Parathyroid adenoma (tissue), 2 donors: ENCODE data around the gene YAP1.

Experiments used
- H2AFZ ChIP-seq: fragments of 300-600 bp; sonication (generic); one replicate; pipeline ENCODE4 v1.7.0; 2017; ENCODE audit warnings: antibody characterized with exemption, mild to moderate bottlenecking
- H3K27ac ChIP-seq: fragments of 300-600 bp; sonication (generic); one replicate; pipeline ENCODE4 v1.7.0; 2017
- H3K27me3 ChIP-seq: fragments of 300-600 bp; sonication (generic); one replicate; pipeline ENCODE4 v1.7.0; 2017; ENCODE audit warnings: low read length; ENCODE audit not compliant: control insufficient read depth, insufficient read depth
- H3K36me3 ChIP-seq: fragments of 300-600 bp; sonication (generic); one replicate; pipeline ENCODE4 v1.7.0; 2017; ENCODE audit warnings: low read length; ENCODE audit not compliant: control insufficient read depth, insufficient read depth
- H3K4me1 ChIP-seq: fragments of 300-600 bp; sonication (generic); one replicate; pipeline ENCODE4 v1.7.0; 2017; ENCODE audit warnings: control low read depth
- H3K4me2 ChIP-seq: fragments of 300-600 bp; sonication (generic); one replicate; pipeline ENCODE4 v1.7.0; 2017; ENCODE audit warnings: low read length
- H3K4me3 ChIP-seq: fragments of 300-600 bp; sonication (generic); one replicate; pipeline ENCODE4 v1.7.0; 2017; ENCODE audit warnings: low read depth, low read length
- H3K79me2 ChIP-seq: fragments of 300-600 bp; sonication (generic); one replicate; pipeline ENCODE4 v1.7.0; 2017; ENCODE audit warnings: control low read depth
- H3K9ac ChIP-seq: fragments of 300-600 bp; sonication (generic); one replicate; pipeline ENCODE4 v1.7.0; 2017; ENCODE audit warnings: mild to moderate bottlenecking
- H3K9me3 ChIP-seq: fragments of 300-600 bp; sonication (generic); one replicate; pipeline ENCODE4 v1.7.0; 2017; ENCODE audit warnings: low read length; ENCODE audit not compliant: control insufficient read depth
- TF ChIP-seq, protein P1 (sequence below): fragments of 300-600 bp; sonication (generic); IDR thresholded peaks from one replicate; pipeline ENCODE4 v1.7.0; 2017; ENCODE audit warnings: antibody characterized with exemption, mild to moderate bottlenecking
- donor health status: primary hyperparathyroidism.

Gene YAP1

DNA sequence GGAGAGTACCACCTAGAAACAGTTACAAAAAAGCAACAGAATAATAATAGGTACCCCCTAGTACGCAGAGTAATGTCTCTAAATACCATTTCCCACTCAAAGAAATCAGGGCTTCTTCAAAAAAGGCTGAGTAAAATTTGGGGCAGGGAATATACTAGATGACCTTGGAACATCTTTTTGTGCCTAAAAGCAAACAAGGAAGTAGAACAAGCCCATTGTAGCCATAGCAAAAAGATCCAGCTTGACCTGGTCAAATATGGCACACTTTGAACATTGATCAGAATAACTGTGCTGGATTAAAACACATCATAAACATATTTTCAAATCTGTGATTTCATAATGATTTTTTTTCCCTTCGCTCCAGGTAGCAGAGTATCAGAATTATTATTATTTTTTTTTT is 91.5 kb downstream of the YAP1 start:
- Histone ChIP-seq H3K27ac (no peak overlapping the region), H3K4me1 (no peaks in the 10 kb centered on the region), H3K4me3 (no peak overlapping the region), H3K27me3 (no peaks in the 10 kb centered on the region), H3K9ac (no peak overlapping the region), H3K9me3 (no peaks in the 10 kb centered on the region), H3K4me2 (no peak overlapping the region), H2AFZ (no peak overlapping the region), H3K79me2 (no peaks in the 10 kb centered on the region), H3K36me3 (no peaks in the 10 kb centered on the region)
- TF ChIP-seq, protein P1, sequence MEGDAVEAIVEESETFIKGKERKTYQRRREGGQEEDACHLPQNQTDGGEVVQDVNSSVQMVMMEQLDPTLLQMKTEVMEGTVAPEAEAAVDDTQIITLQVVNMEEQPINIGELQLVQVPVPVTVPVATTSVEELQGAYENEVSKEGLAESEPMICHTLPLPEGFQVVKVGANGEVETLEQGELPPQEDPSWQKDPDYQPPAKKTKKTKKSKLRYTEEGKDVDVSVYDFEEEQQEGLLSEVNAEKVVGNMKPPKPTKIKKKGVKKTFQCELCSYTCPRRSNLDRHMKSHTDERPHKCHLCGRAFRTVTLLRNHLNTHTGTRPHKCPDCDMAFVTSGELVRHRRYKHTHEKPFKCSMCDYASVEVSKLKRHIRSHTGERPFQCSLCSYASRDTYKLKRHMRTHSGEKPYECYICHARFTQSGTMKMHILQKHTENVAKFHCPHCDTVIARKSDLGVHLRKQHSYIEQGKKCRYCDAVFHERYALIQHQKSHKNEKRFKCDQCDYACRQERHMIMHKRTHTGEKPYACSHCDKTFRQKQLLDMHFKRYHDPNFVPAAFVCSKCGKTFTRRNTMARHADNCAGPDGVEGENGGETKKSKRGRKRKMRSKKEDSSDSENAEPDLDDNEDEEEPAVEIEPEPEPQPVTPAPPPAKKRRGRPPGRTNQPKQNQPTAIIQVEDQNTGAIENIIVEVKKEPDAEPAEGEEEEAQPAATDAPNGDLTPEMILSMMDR = no peak

DNA sequence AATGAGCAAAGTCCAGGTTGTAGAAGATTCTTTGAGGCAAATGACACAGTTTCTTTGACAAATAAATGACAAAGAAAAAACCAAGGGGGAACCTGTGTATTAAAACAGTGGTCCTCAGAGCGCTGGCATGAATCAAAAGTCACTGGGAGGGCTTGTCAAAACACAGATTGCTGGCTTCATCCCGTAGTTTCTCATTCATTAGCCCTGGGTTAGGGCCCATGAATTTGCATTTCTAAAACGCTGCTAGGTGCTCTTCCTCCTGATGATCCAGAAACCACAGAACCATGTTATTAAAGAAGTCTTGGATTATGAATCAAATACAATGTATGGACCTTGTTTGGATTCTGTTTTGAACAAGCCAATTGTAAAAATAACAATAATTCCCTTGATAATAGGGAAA is 92.7 kb downstream of the YAP1 start:
- no peaks in the 10 kb centered on the region for H3K36me3 ChIP-seq

DNA sequence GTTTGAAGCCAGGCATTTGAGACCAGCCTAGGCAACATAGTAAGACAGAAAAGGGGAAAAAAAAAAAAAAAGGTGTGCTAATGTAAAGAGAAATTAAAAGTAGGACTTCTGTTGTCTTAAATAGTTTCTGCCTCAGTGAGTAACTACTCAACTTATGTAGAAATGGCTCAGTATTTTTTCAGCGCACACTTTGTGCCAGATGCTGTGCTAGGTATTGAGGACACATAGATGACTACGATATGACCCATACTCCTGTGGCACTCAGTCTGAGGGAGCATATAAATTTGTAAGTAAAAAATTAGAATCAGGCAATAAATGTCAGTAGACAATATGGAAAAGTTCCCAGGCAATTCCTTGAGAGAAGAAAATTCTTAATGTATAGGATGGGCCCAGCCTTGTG is 93.9 kb downstream of the YAP1 start:
- no peak overlapping the region for H3K27ac ChIP-seq
- no peaks in the 10 kb centered on the region for H3K79me2 ChIP-seq
- H3K4me1 ChIP-seq = no peaks in the 10 kb centered on the region
- no peak overlapping the region for H3K4me2 ChIP-seq
- no peaks in the 10 kb centered on the region for H3K27me3 ChIP-seq
- no peak overlapping the region for H3K4me3 ChIP-seq
- no peak overlapping the region for H2AFZ ChIP-seq
- H3K9ac ChIP-seq = no peak overlapping the region
- no peaks in the 10 kb centered on the region for H3K9me3 ChIP-seq
- no peaks in the 10 kb centered on the region for H3K36me3 ChIP-seq
- TF ChIP-seq, protein P1 = no peak

More for the DNA sequence above, 92.7 kb downstream of the YAP1 start:
- no peak overlapping the region for H2AFZ ChIP-seq
- H3K4me1 ChIP-seq = no peaks in the 10 kb centered on the region
- no peak overlapping the region for H3K9ac ChIP-seq
- H3K79me2 ChIP-seq = no peaks in the 10 kb centered on the region
- no peak overlapping the region for H3K27ac ChIP-seq
- TF ChIP-seq, protein P1 = no peak
- no peaks in the 10 kb centered on the region for H3K9me3 ChIP-seq
- no peak overlapping the region for H3K4me3 ChIP-seq
- no peaks in the 10 kb centered on the region for H3K27me3 ChIP-seq
- H3K4me2 ChIP-seq = no peak overlapping the region

DNA sequence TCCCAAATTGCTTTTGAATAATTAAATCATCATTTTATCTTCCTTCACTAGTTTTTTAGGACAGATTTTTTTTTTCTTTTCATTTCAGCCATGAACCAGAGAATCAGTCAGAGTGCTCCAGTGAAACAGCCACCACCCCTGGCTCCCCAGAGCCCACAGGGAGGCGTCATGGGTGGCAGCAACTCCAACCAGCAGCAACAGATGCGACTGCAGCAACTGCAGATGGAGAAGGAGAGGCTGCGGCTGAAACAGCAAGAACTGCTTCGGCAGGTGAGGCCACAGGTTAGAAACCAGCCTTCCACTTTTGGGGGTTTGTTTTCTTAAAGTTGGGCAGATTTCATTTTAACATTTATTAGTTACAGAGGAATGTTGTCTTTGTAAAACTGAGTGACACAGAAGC is 95.6 kb downstream of the YAP1 start:
- Histone ChIP-seq H3K4me2 (no peak overlapping the region), H3K9me3 (no peaks in the 10 kb centered on the region), H3K36me3 (no peaks in the 10 kb centered on the region)

DNA sequence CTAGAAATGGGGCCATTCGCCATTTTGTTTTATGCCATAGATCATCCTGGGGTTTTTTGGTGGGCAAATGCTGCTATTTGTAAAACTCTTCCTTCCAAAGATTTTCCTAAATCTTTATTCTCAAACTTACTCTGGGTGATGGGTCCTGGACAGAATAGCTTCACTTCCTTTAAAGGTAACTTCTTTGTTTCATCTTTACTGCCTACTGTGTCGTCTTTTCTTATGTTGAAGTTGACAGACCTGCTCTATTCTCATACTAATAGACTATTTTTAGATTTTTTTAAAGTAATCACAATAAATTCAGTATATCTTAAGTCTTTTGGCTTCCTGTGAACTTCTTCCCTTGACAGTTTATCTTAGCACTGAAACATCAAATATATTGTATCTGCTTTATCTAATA is 98.6 kb downstream of the YAP1 start:
- H3K4me3 ChIP-seq = no peak overlapping the region
- no peaks in the 10 kb centered on the region for H3K79me2 ChIP-seq
- no peak overlapping the region for H2AFZ ChIP-seq
- no peaks in the 10 kb centered on the region for H3K36me3 ChIP-seq
- H3K27me3 ChIP-seq = no peaks in the 10 kb centered on the region
- no peak overlapping the region for H3K9ac ChIP-seq
- H3K9me3 ChIP-seq = no peaks in the 10 kb centered on the region
- TF ChIP-seq, protein P1 = no peak
- H3K4me1 ChIP-seq = no peaks in the 10 kb centered on the region
- H3K27ac ChIP-seq = no peak overlapping the region
- H3K4me2 ChIP-seq = no peak overlapping the region

More for the DNA sequence above, 95.6 kb downstream of the YAP1 start:
- TF ChIP-seq, protein P1 = no peak
- no peak overlapping the region for H3K27ac ChIP-seq
- H3K79me2 ChIP-seq = no peaks in the 10 kb centered on the region
- no peak overlapping the region for H3K9ac ChIP-seq
- H3K27me3 ChIP-seq = no peaks in the 10 kb centered on the region
- no peak overlapping the region for H2AFZ ChIP-seq
- H3K4me3 ChIP-seq = no peak overlapping the region
- no peaks in the 10 kb centered on the region for H3K4me1 ChIP-seq
